HG03571 (cell line): ENCODE results near the gene B4GALNT1.
"Not testable (repeated sequence)": the region's sequence is repeated elsewhere in the genome, so short reads cannot be mapped to it uniquely, and the experiment has no call there.

Source experiments
- ATAC-seq: cut with Tn5 transposase; IDR thresholded peaks from one replicate; pipeline ENCODE4 v1.9.1; 2021; ENCODE audit not compliant: unreplicated experiment

B4GALNT1 gene

DNA sequence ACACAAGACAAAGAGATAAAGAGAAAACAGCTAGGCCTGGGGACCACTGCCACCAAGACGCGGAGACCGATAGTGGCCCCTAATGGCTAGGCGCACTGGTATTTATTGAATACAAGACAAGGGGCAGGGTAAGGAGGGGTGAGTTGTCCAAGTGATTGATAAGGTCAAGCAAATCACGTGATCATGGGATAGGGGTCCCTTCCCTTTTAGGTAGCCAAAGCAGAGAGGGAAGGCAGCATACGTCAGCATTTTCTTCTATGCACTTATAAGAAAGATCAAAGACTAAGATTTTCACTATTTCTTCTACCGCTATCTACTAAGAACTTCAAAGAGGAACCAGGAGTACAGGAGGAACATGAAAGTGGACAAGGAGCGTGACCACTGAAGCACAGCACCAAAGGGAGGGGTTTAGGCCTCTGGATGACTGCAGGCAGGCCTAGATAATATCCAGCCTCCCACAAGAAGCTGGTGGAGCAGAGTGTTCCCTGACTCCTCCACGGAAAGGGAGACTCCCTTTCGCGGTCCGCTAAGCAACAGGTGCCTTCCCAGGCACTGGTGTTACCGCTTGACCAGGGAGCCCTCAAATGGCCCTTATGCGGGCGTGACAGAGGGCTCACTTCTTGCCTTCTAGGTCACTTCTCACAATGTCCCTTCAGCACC is 43.9 kb downstream of the B4GALNT1 start:
- not testable (repeated sequence) for ATAC-seq

DNA sequence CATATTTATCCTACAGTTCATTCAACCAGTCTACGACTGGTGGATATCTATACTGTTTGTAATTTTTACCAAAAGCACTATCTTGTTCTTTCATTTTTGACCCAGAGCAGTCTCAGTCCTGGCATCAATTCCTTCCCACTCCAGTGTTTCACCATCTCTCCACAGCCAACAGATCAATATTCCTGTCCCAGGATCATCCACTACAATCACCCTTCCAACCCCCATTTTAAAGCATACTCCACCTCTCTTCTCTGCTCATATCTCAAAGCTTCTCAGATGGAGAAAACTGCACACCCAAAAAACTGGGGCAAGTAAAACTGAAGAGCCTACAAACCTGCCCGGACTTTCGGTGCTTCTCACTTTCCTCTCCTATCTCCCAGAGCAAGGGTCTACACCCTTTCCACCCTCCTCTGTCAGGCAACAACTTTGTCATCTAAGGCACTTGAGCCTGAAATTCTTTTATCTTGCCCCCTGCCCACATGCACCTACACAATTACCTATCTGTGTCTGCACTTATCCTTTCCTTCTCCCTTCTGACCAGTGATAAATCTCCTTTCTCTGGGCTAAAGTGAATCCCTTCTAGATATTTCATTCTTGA is 46.1 kb downstream of the B4GALNT1 start:
- no peak for ATAC-seq

DNA sequence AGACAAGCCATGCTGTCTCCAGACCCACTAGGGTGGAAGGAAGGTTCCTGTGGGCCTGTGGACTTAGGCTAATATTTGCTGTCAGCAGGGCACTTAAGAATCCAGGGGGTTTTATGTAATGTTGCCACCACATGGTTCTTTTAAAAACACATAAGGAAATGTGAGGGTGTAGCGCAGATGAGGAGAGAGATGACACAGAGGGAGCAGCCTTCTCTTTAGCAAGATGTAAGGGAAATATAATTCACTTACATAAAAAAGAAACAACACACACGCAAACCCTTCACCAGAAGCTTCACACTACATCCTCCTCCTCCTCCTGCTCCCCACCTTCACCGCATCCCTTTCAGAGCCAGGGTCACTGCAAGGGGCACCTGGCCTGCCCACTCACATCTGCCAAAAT is 46.9 kb downstream of the B4GALNT1 start:
- no peak for ATAC-seq

- ATAC-seq: no peak
Observed at GRCh38 chr12:57585156-57585555, 47.8 kb downstream of the B4GALNT1 start.

- no peak for ATAC-seq
Observed at GRCh38 chr12:57584690-57585089, 48.3 kb downstream of the B4GALNT1 start.

- no peak for ATAC-seq
Observed at GRCh38 chr12:57584050-57584449, 49.0 kb downstream of the B4GALNT1 start.

DNA sequence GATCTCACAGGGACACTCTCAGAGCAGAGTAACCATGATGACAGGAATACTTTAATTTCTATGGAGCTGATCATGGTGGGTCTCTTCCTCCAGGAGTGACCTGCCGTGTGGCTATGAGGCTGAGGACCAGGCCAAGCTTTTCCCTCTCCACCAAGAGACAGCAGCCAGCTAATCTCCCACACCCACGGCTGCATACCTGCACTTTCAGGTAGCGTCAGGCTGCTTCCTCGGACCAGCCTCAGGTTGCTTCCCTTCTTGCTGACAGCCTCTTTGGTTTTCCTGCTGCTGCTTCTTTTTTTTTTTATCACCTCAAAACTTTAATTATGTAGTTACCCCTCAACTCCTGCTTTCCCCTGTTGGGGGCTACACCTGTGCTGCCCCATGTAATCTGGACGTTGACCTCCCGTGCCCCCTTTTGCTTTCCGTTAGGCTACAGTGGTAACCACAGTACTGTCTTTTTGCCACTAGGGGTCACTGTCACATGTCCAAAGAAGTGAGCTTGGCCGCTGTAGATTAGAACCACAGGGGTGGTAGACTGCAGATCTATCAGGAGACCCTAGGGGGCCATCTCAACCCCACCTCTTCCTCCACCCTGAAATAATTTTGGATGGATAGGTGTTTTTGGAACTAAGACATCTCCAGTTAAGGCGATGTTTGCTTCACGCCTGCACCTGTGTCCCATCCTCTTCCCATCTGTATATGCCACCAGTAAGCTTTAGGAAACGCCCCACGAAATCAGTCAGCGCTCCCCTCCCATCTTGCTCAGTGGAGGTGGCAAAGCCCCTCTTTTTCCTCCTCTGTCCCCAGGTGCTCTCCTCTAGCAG is 49.8 kb downstream of the B4GALNT1 start:
- no peak for ATAC-seq

DNA sequence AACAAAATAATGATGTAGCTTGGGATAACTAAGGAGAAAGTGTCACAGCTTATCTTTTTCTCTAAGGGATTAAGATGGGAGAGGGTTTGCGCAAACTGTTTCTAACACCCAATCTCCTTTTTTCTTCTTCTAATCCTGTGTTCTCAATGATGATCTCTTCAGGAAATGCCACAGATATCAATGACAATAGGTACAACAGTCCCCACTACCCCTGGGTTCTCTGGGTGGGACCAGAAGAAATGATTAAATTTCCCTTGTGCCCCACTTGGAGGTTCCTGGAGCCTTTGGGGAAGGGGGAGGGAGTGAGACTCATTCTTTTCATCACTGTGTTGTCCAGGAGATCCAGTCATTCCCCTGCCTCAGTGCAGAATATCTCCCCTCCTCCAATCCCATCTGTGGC is 50.6 kb downstream of the B4GALNT1 start:
- no peak for ATAC-seq

- no peak for ATAC-seq
Observed at GRCh38 chr12:57581802-57582201, 51.2 kb downstream of the B4GALNT1 start.

- no peak for ATAC-seq
Observed at GRCh38 chr12:57580466-57580795, 52.6 kb downstream of the B4GALNT1 start.

DNA sequence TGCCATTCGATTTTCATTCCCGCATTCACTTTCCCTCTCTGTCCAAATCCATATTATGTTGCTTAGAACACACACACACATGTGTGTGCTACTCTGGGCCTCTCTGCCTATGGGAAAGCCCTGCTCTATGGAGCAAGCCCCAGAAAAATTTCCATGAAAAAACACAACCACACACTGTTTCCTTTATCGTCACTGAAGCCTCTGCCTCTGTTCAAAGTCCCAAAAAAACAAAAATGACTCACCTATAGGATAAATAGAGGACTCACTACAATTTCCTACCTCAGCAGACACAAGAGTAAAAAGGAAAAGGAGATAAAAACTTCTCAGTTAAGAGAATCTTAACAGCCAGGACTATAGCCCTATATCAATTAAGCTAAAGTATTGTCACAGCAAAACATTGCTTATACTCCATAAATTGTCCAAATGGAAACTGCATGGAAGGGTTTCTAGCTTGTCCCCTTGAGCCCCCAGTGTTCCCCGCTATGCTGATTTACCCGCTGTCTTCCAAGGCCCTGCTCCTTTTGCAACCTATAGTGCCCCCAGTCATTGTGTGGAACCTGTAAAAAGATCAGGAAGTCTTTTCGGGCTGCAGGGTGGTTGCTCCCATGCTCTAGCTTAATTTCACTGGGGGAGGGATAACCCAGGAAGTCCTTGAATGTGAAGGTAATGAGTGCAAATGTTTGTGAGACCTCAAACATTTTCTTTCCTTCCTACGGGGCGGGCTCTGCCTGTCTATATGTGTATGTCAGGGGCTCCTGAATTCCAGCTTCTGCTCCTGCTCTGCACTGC is 53.1 kb downstream of the B4GALNT1 start:
- no peak for ATAC-seq

- ATAC-seq: no peak
Observed at GRCh38 chr12:57579011-57579410, 54.0 kb downstream of the B4GALNT1 start.

GRCh38 chr12:57577981-57578758 is 54.8 kb downstream of the B4GALNT1 start:
- ATAC-seq: no peak

- no peak for ATAC-seq
Observed at GRCh38 chr12:57576613-57577160, 56.3 kb downstream of the B4GALNT1 start.
